HG02870 (cell line): Measurements from ENCODE around the gene TCEAL9.
"Not testable (repeated sequence)": the region's sequence is repeated elsewhere in the genome, so short reads cannot be mapped to it uniquely, and the experiment has no call there.

Experiments
- ATAC-seq: cut with Tn5 transposase; IDR thresholded peaks from one replicate; pipeline ENCODE4 v1.9.1; 2021; ENCODE audit warnings: mild to moderate bottlenecking, moderate library complexity; ENCODE audit not compliant: unreplicated experiment

Gene TCEAL9

GRCh38 chrX:103356130-103356798, at the start of gene TCEAL9:
Gene TCEAL9 (plus strand): TSS chrX:103356506. CDS start chrX:103357685, 1,179 bp downstream.
- ATAC-seq = no peak

- no peak for ATAC-seq
These were observed 46.3 kb upstream of the TCEAL9 start for GRCh38 chrX:103309860-103310554.

- peak; percentile 98 for ATAC-seq
These were observed 45.5 kb upstream of the TCEAL9 start, which contains the start of gene BEX2 for GRCh38 chrX:103310555-103311398. Gene BEX2 (minus strand): TSS chrX:103310990. CDS start chrX:103309976, 1,014 bp downstream.

- ATAC-seq = no peak
These were observed 44.9 kb upstream of the TCEAL9 start for GRCh38 chrX:103311399-103311780.

GRCh38 chrX:103329991-103330390, 26.3 kb upstream of the TCEAL9 start, which contains the start of gene TCEAL7:
Gene TCEAL7 (plus strand): TSS chrX:103330239. CDS start chrX:103331404, 1,165 bp downstream.
- no peak for ATAC-seq

- no peak for ATAC-seq
These were observed 25.5 kb upstream of the TCEAL9 start for GRCh38 chrX:103330681-103331288.

GRCh38 chrX:103338663-103339062, 17.6 kb upstream of the TCEAL9 start:
- no peak for ATAC-seq

- peak; percentile 75 for ATAC-seq
These were observed 13.2 kb upstream of the TCEAL9 start for GRCh38 chrX:103343105-103343504.

GRCh38 chrX:103344606-103345005, 11.7 kb upstream of the TCEAL9 start:
- ATAC-seq = no peak

- ATAC-seq = no peak
These were observed 8.5 kb upstream of the TCEAL9 start for GRCh38 chrX:103347682-103348397.

- no peak for ATAC-seq
These were observed 552 bp downstream of the TCEAL9 start for GRCh38 chrX:103356858-103357257.

- no peak for ATAC-seq
These were observed 1.6 kb downstream of the TCEAL9 start for GRCh38 chrX:103357871-103358270.

- not testable (repeated sequence) for ATAC-seq
These were observed 3.3 kb downstream of the TCEAL9 start for GRCh38 chrX:103359605-103360004.

GRCh38 chrX:103360092-103360491, 3.8 kb downstream of the TCEAL9 start:
- ATAC-seq = no peak

- no peak for ATAC-seq
These were observed 4.6 kb downstream of the TCEAL9 start for GRCh38 chrX:103360916-103361315.

GRCh38 chrX:103361798-103362197, 5.5 kb downstream of the TCEAL9 start:
- ATAC-seq = no peak

GRCh38 chrX:103362474-103362873, 6.2 kb downstream of the TCEAL9 start:
- ATAC-seq = no peak

GRCh38 chrX:103363046-103363445, 6.7 kb downstream of the TCEAL9 start:
- no peak for ATAC-seq

- ATAC-seq = no peak
These were observed 11.2 kb downstream of the TCEAL9 start for GRCh38 chrX:103367502-103367901.

GRCh38 chrX:103369479-103369878, 13.2 kb downstream of the TCEAL9 start:
- no peak for ATAC-seq
